Transverse colon (tissue), 4 donors: ENCODE data around the gene MTARC2. TPM values are rescaled to one million over a fixed set of nuclear protein-coding genes. Genes with fewer than 3 reads are reported as not detected.

Source experiments
- DNase-seq: peaks from one replicate; pipeline ENCODE4 v3.0.0-alpha.2; 2019
- H3K27ac ChIP-seq, 4 donors: fragments of 200-600 bp; sonication (generic); 2 replicates each; pipeline ENCODE4 v1.5.1; 2016 to 2018; ENCODE audit warnings: inconsistent platforms in 4 of 4
- H3K27me3 ChIP-seq: fragments of 200-600 bp; sonication (generic); 2 replicates; pipeline ENCODE4 v1.5.1; 2017; ENCODE audit warnings: inconsistent platforms
- H3K36me3 ChIP-seq, 4 donors: fragments of 200-600 bp; sonication (generic); 2 replicates each; pipeline ENCODE4 v1.5.1; 2017 to 2019; ENCODE audit warnings: inconsistent platforms in 4 of 4
- H3K4me1 ChIP-seq, 4 donors: fragments of 200-600 bp; sonication (generic); 2 replicates each; pipeline ENCODE4 v1.5.1; 2017 to 2020; ENCODE audit warnings: inconsistent platforms in 4 of 4
- H3K4me3 ChIP-seq, 4 donors: fragments of 200-600 bp; sonication (generic); 1 replicate in 1 of 4; 2 replicates in 3 of 4; pipeline versions ENCODE4 v1.5.1 to v1.6.1; 2017 to 2019; ENCODE audit warnings: inconsistent platforms in 4 of 4
- H3K9me3 ChIP-seq, 2 donors: fragments of 200-600 bp; sonication (generic); 2 replicates each; pipeline ENCODE4 v1.5.1; 2017 to 2019; ENCODE audit warnings: inconsistent platforms in 2 of 2
- CTCF ChIP-seq, 5 experiments: fragments of 200-600 bp in 3 of 5; fragments of 450-650 bp in 2 of 5; sonication (generic) in 3 of 5; IDR thresholded peaks; 1 replicate in 2 of 5; 2 replicates in 3 of 5; pipeline ENCODE4 v1.5.1; 2016 to 2017; ENCODE audit warnings: antibody characterized with exemption in 5 of 5, inconsistent platforms in 3 of 5, mild to moderate bottlenecking in 2 of 5, moderate library complexity in 1 of 5
- EP300 ChIP-seq: sonication (generic); formaldehyde crosslinking; IDR thresholded peaks from one replicate; pipeline ENCODE4 v1.6.1; 2017; ENCODE audit warnings: antibody characterized with exemption, low read depth
- POLR2A ChIP-seq: fragments of 450-650 bp; IDR thresholded peaks from one replicate; pipeline ENCODE4 v1.6.1; 2016; ENCODE audit warnings: antibody characterized with exemption, mild to moderate bottlenecking, moderate library complexity
- POLR2AphosphoS5 ChIP-seq, 3 donors: sonication (generic); formaldehyde crosslinking; IDR thresholded peaks; one replicate each; pipeline ENCODE4 v1.6.1; 2016; ENCODE audit warnings: antibody characterized with exemption in 3 of 3
- WGBS, 2 donors: methylation state at CpG; one replicate each; pipeline ENCODE4 v1.1.5; 2018; ENCODE audit warnings: low coverage in 1 of 2; 5-methylcytosine and 5-hydroxymethylcytosine counted together
- in situ Hi-C, 4 donors: fragments of 200-750 bp; cut with MboI; loops; one replicate each; pipeline versions ENCODE4 v1.15.0 to v1.15.1; 2017; ENCODE audit warnings: low sequenced_read_pairs in 3 of 4, low pct_ligation_motif_present in 1 of 4, low pct_unique_long_range_greater_than_20kb in 1 of 4
- intact Hi-C: fragments of 100-400 bp; cut with DNase I; formaldehyde crosslinking; loops from one replicate; pipeline ENCODE4 v1.15.1; 2023; ENCODE audit warnings: low total_unique reads
- total RNA-seq, 4 donors: library from RNA; depleted of rRNA; stranded (reverse); fragments of >200 nt; gene quantifications; one replicate each; pipeline ENCODE4 v1.1.0, GENCODE V29; 2016

MTARC2 gene
- total RNA-seq, 4 donors from 2014 or later: 28.4 to 199 (median 41.7) TPM

GRCh38 chr1:220809704-220810103 is 61.6 kb downstream of the MTARC2 start:
- intact Hi-C loops: loop anchor here (5.0 to 10.0 kb wide), 3 partner anchors 73 to 625 kb away; no protein-coding TSS in a partner anchor
- WGBS, 2 donors: 69 to 80% methylated on average over 3 to 8 of the region's 8 CpGs
- Histone ChIP-seq H3K4me1 (peaks cover 0 to 15% (median 2%) of the 10 kb centered on the region in 4 donors), H3K9me3 (no peaks in the 10 kb centered on the region), H3K27me3 (no peaks in the 10 kb centered on the region), H3K36me3 (no peaks in the 10 kb centered on the region), H3K4me3 (no peak overlapping the region), H3K27ac (no peak overlapping the region)
- TF ChIP-seq POLR2AphosphoS5 (IDR thresholded peaks at IDR 0.05): no peak
- in situ Hi-C loops: loop anchor here in 2 of 4 donors (25.0 kb wide), 2 partner anchors 628 to 928 kb away; partner anchors contain the start of gene DUSP10 (in 1 of the 2)
- no peak for DNase-seq

GRCh38 chr1:220810179-220810653 is 62.1 kb downstream of the MTARC2 start:
- peak; percentile 73 for DNase-seq
- Histone ChIP-seq H3K36me3 (no peaks in the 10 kb centered on the region), H3K4me1 (peaks cover 0 to 19% (median 4%) of the 10 kb centered on the region in 4 donors), H3K27me3 (no peaks in the 10 kb centered on the region), H3K9me3 (no peaks in the 10 kb centered on the region), H3K27ac (peak overlapping the region in 2 of 4 donors; percentile 26 to 36), H3K4me3 (no peak overlapping the region)
- in situ Hi-C loops (loop anchor here in 2 of 4 donors (25.0 kb wide), 2 partner anchors 627 to 927 kb away; partner anchors contain the start of gene DUSP10 (in 1 of the 2)), intact Hi-C loops (loop anchor here (5.0 to 10.0 kb wide), 3 partner anchors 72 to 625 kb away; no protein-coding TSS in a partner anchor)
- 36 to 48% methylated on average over 3 to 20 of the region's 20 CpGs for WGBS, 2 donors
- TF ChIP-seq POLR2A (no peak), CTCF (IDR thresholded peaks at IDR 0.05) (peak; percentile 80 to 88 (median 84))

- Histone ChIP-seq H3K27ac (peak overlapping the region in 1 of 4 donors; percentile 36), H3K4me1 (peaks cover 0 to 21% (median 6%) of the 10 kb centered on the region in 4 donors), H3K36me3 (no peaks in the 10 kb centered on the region), H3K27me3 (no peaks in the 10 kb centered on the region), H3K9me3 (no peaks in the 10 kb centered on the region), H3K4me3 (no peak overlapping the region)
- intact Hi-C loops (loop anchor here (5.0 to 10.0 kb wide), 3 partner anchors 71 to 624 kb away; no protein-coding TSS in a partner anchor), in situ Hi-C loops (loop anchor here in 2 of 4 donors (25.0 kb wide), 2 partner anchors 626 to 926 kb away; partner anchors contain the start of gene DUSP10 (in 1 of the 2))
- TF ChIP-seq CTCF (IDR thresholded peaks at IDR 0.05): no peak
- TF ChIP-seq POLR2AphosphoS5 (IDR thresholded peaks at IDR 0.05): no peak
- TF ChIP-seq EP300: no peak
- no peak for TF ChIP-seq POLR2A
- no peak for DNase-seq
- WGBS, 2 donors: 98% methylated on average over 2 of the region's 2 CpGs; no CpG with 5 or more reads in 1 of the 2 donors
These were observed 62.8 kb downstream of the MTARC2 start for GRCh38 chr1:220810963-220811362.

GRCh38 chr1:220811695-220812094 is 63.6 kb downstream of the MTARC2 start:
- no peak for DNase-seq
- WGBS, 2 donors: 83 to 87% methylated on average over 5 of the region's 5 CpGs
- in situ Hi-C loops: loop anchor here in 2 of 4 donors (25.0 kb wide), 2 partner anchors 626 to 926 kb away; partner anchors contain the start of gene DUSP10 (in 1 of the 2)
- TF ChIP-seq POLR2A: no peak
- no peak overlapping the region for H3K27ac ChIP-seq
- no peak overlapping the region for H3K4me3 ChIP-seq
- no peaks in the 10 kb centered on the region for H3K9me3 ChIP-seq
- intact Hi-C loops: loop anchor here (5.0 to 10.0 kb wide), 3 partner anchors 71 to 623 kb away; no protein-coding TSS in a partner anchor
- no peaks in the 10 kb centered on the region for H3K36me3 ChIP-seq
- H3K27me3 ChIP-seq: no peaks in the 10 kb centered on the region
- H3K4me1 ChIP-seq: peaks cover 0 to 21% (median 6%) of the 10 kb centered on the region in 4 donors

- Histone ChIP-seq H3K27ac (no peak overlapping the region), H3K4me3 (no peak overlapping the region), H3K27me3 (no peaks in the 10 kb centered on the region), H3K4me1 (peaks cover 0 to 21% (median 6%) of the 10 kb centered on the region in 4 donors), H3K36me3 (no peaks in the 10 kb centered on the region), H3K9me3 (no peaks in the 10 kb centered on the region)
- in situ Hi-C loops (loop anchor here in 2 of 4 donors (25.0 kb wide), 2 partner anchors 625 to 925 kb away; partner anchors contain the start of gene DUSP10 (in 1 of the 2)), intact Hi-C loops (loop anchor here (5.0 to 10.0 kb wide), 3 partner anchors 70 to 622 kb away; no protein-coding TSS in a partner anchor)
- 62 to 78% methylated on average over 6 of the region's 6 CpGs for WGBS, 2 donors
- TF ChIP-seq EP300: no peak
- TF ChIP-seq POLR2A: no peak
- DNase-seq: no peak
These were observed 64.2 kb downstream of the MTARC2 start for GRCh38 chr1:220812308-220812707.
